ACC112 (cell line): ENCODE data around the gene LAPTM5.
"Not testable (repeated sequence)": the region's sequence is repeated elsewhere in the genome, so short reads cannot be mapped to it uniquely, and the experiment has no call there.

Experiments used
- H2AFZ ChIP-seq: fragments of 200-600 bp; sonication (generic); one replicate; pipeline ENCODE4 v1.6.0; 2017; ENCODE audit warnings: antibody characterized with exemption, low read length; ENCODE audit not compliant: unreplicated experiment
- H3K27ac ChIP-seq: fragments of 200-600 bp; sonication (generic); 2 replicates; pipeline ENCODE4 v1.5.1; 2014; ENCODE audit warnings: low read depth, mild to moderate bottlenecking, antibody characterized with exemption, low read length, moderate library complexity
- H3K27me3 ChIP-seq: fragments of 200-600 bp; sonication (generic); 2 replicates; pipeline ENCODE4 v1.6.1; 2014; ENCODE audit warnings: mild to moderate bottlenecking, antibody characterized with exemption, low read length, moderate library complexity, mixed read lengths; ENCODE audit not compliant: insufficient read depth
- H3K36me3 ChIP-seq: fragments of 200-600 bp; sonication (generic); 2 replicates; pipeline ENCODE4 v1.6.1; 2016; ENCODE audit warnings: mild to moderate bottlenecking, antibody characterized with exemption, low read length, moderate library complexity, mixed read lengths; ENCODE audit not compliant: insufficient read depth
- H3K4me1 ChIP-seq: fragments of 200-600 bp; sonication (generic); one replicate; pipeline ENCODE4 v1.6.1; 2016; ENCODE audit warnings: low read length, mixed read lengths; ENCODE audit not compliant: insufficient read depth, unreplicated experiment, control insufficient read depth
- H3K4me3 ChIP-seq: fragments of 200-600 bp; sonication (generic); 2 replicates; pipeline ENCODE4 v1.5.1; 2014; ENCODE audit warnings: mild to moderate bottlenecking, low read depth, low read length
- H3K79me2 ChIP-seq: fragments of 200-600 bp; sonication (generic); one replicate; pipeline ENCODE4 v1.6.0; 2016; ENCODE audit warnings: low read length; ENCODE audit not compliant: control insufficient read depth, unreplicated experiment, insufficient read depth

LAPTM5 gene

DNA sequence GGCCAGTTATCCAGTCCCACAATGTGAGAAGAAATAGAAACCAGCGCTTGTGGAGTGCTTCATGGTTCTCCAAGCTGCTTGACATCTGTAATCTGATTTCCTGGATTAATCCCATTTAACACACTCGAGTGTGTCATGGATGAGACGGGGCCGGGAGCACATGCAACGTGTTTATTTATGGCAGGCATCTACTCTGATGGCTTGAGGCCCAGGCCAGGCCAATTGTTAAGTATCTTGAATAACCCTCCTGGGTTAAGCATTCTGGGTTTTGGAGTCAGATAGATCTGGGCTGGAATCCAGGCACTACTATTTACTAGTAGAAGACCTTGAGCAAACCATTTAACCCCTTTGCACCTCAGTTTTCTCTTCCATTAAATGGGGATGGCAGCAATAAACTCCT is 37.5 kb upstream of the LAPTM5 start:
- Histone ChIP-seq H2AFZ (no peak overlapping the region), H3K79me2 (no peaks in the 10 kb centered on the region), H3K4me3 (no peak overlapping the region), H3K4me1 (peaks cover 13% of the 10 kb centered on the region), H3K36me3 (no peaks in the 10 kb centered on the region), H3K27me3 (peaks cover 19% of the 10 kb centered on the region), H3K27ac (no peak overlapping the region)

DNA sequence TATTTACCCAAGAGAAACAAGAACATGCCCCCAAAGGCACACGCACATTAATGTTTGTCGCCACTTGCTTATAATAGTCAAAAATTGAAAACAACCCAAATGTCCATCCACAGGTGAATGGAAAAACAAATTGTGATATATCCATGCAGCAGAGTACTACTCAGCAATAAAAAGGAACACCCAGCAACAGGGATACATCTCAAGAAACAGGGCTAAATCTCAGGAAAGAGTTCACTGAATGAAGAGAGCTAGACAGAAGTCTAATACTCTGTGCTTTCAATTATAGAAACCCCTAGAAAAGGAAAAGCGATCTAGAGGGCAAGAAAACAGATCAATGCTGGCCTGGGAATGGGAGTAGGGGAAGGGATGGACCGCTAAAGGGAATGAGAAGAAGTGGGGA is 36.7 kb upstream of the LAPTM5 start:
- no peaks in the 10 kb centered on the region for H3K79me2 ChIP-seq
- H3K27me3 ChIP-seq: peaks cover 19% of the 10 kb centered on the region
- H3K4me3 ChIP-seq: no peak overlapping the region
- H3K36me3 ChIP-seq: no peaks in the 10 kb centered on the region
- H2AFZ ChIP-seq: no peak overlapping the region
- H3K27ac ChIP-seq: no peak overlapping the region
- H3K4me1 ChIP-seq: peaks cover 13% of the 10 kb centered on the region

DNA sequence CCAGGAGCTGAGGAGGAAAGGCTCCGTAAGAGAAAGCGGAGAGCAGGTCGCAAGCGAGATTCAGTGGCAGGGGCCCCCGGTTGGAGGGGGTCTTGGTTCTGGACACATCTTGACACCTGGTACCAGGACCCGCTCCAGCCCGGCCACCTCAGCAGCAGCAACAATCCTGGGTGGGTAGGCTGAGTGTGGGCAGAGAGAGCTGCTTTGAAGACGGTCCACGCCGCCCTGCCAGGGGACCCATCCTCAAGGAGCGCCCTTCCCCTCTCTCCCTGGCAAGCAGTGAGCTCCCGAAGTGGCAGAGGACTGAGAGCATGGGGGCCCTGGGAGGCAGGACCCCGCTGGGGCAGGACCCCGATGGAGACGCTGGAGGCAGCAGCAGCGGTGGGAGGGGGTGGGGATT is 35.6 kb upstream of the LAPTM5 start:
- Histone ChIP-seq H2AFZ (no peak overlapping the region), H3K36me3 (no peaks in the 10 kb centered on the region), H3K79me2 (no peaks in the 10 kb centered on the region)

DNA sequence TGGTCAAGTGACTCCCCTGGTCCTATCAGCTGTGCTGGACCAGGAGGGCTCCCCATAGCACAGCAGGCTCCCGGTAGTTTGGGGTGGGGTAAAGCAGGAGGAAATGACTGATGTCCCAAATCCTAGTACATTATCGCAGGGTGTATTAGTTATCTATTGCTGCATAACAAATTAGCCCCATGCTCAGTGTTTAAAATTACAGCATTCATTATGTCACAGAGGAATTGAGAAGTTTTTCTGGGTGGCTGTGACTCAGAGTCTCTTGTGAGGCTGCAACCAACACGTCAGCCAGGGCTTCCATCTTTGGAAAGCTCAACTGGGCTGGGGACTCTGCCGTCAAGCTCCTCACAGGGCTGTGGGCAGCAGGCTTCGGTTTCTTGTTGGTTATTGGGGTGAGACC is 34.3 kb upstream of the LAPTM5 start:
- no peaks in the 10 kb centered on the region for H3K36me3 ChIP-seq
- no peaks in the 10 kb centered on the region for H3K79me2 ChIP-seq
- no peaks in the 10 kb centered on the region for H3K4me1 ChIP-seq
- H3K27me3 ChIP-seq: peaks cover 19% of the 10 kb centered on the region
- no peak overlapping the region for H3K27ac ChIP-seq
- no peak overlapping the region for H3K4me3 ChIP-seq
- no peak overlapping the region for H2AFZ ChIP-seq

More for the DNA sequence above, 35.6 kb upstream of the LAPTM5 start:
- H3K4me1 ChIP-seq: peaks cover 7% of the 10 kb centered on the region
- no peak overlapping the region for H3K27ac ChIP-seq
- H3K27me3 ChIP-seq: peaks cover 19% of the 10 kb centered on the region
- no peak overlapping the region for H3K4me3 ChIP-seq

GRCh38 chr1:30790850-30791778 is 33.5 kb upstream of the LAPTM5 start:
- H2AFZ ChIP-seq: no peak overlapping the region
- H3K79me2 ChIP-seq: no peaks in the 10 kb centered on the region
- H3K4me3 ChIP-seq: no peak overlapping the region
- no peaks in the 10 kb centered on the region for H3K36me3 ChIP-seq
- peaks cover 19% of the 10 kb centered on the region for H3K27me3 ChIP-seq
- no peaks in the 10 kb centered on the region for H3K4me1 ChIP-seq
- H3K27ac ChIP-seq: no peak overlapping the region

- not testable (repeated sequence) for H3K79me2 ChIP-seq, H3K4me1 ChIP-seq, H3K4me3 ChIP-seq, H2AFZ ChIP-seq, H3K36me3 ChIP-seq, H3K27ac ChIP-seq
- peaks cover 19% of the 10 kb centered on the region for H3K27me3 ChIP-seq
These were observed 32.6 kb upstream of the LAPTM5 start for GRCh38 chr1:30790256-30790525.

- Histone ChIP-seq H3K4me1 (no peaks in the 10 kb centered on the region), H3K4me3 (no peak overlapping the region), H3K79me2 (no peaks in the 10 kb centered on the region), H2AFZ (no peak overlapping the region), H3K27me3 (peaks cover 19% of the 10 kb centered on the region), H3K27ac (no peak overlapping the region), H3K36me3 (no peaks in the 10 kb centered on the region)
These were observed 32.0 kb upstream of the LAPTM5 start for GRCh38 chr1:30789388-30790255.

DNA sequence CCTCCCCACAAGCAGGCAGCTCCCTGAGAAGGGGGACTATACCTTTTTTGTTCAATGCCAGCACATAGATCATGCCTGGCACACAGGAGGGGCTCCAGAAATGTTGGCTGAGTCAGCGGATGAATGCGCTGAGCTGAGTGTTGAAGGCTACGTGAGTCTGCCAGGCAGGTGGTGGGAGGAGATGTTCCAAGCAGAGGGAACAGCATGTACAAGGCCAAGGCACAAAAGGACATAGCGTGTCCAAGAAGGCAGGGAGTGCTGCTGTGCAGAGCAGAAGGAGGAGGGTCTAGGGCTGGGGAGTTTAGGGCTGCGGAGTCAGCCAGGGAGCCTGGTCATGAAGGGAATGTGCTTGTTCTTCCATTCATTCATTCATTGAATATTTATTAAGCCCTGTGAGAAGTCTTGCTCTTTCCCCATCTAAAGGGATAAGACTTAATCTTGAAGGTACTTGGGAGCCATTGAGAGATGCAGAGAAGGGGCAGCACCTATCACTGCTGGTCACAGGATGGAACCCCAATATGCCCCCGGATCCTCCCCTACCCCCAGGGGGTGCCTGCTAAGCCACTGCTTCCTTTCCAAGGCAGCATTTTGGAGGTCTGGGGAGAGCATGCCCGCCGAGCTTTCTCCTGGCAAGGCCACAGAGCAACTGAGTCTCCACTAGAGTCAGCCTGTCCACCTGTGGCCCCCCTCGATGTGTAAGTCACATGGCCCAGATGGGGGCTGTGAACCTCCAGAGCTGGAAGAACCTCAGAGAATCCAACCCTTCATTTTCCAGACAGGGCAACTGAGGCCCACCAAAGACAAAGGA is 31.2 kb upstream of the LAPTM5 start:
- peaks cover 19% of the 10 kb centered on the region for H3K27me3 ChIP-seq
- no peaks in the 10 kb centered on the region for H3K79me2 ChIP-seq
- H2AFZ ChIP-seq: no peak overlapping the region
- no peaks in the 10 kb centered on the region for H3K4me1 ChIP-seq
- H3K4me3 ChIP-seq: no peak overlapping the region
- H3K27ac ChIP-seq: no peak overlapping the region
- no peaks in the 10 kb centered on the region for H3K36me3 ChIP-seq

- H3K4me1 ChIP-seq: no peaks in the 10 kb centered on the region
- H3K36me3 ChIP-seq: no peaks in the 10 kb centered on the region
- no peak overlapping the region for H2AFZ ChIP-seq
- H3K27ac ChIP-seq: no peak overlapping the region
- H3K79me2 ChIP-seq: no peaks in the 10 kb centered on the region
- no peak overlapping the region for H3K4me3 ChIP-seq
- H3K27me3 ChIP-seq: peaks cover 19% of the 10 kb centered on the region
These were observed 30.4 kb upstream of the LAPTM5 start for GRCh38 chr1:30787856-30788495.

GRCh38 chr1:30787266-30787665 is 29.7 kb upstream of the LAPTM5 start:
- Histone ChIP-seq H3K4me3 (no peak overlapping the region), H3K79me2 (no peaks in the 10 kb centered on the region), H3K27ac (no peak overlapping the region), H3K36me3 (no peaks in the 10 kb centered on the region), H3K4me1 (no peaks in the 10 kb centered on the region), H3K27me3 (peaks cover 19% of the 10 kb centered on the region), H2AFZ (no peak overlapping the region)
